A549 treated with DMSO at 1 μM for 4 hours (cell line): ENCODE data around the gene HIBCH. TPM values are rescaled to one million over a fixed set of nuclear protein-coding genes. Genes with fewer than 3 reads are reported as not detected.

Source experiments
- total RNA-seq: library from RNA; stranded (reverse); fragments of 200-300 nt; extraction: Qiagen RNA extraction; gene quantifications from 5 replicates; pipeline ENCODE4 v1.2.3, GENCODE V29; 2022; ENCODE audit warnings: low read depth

The HIBCH gene, protein sequence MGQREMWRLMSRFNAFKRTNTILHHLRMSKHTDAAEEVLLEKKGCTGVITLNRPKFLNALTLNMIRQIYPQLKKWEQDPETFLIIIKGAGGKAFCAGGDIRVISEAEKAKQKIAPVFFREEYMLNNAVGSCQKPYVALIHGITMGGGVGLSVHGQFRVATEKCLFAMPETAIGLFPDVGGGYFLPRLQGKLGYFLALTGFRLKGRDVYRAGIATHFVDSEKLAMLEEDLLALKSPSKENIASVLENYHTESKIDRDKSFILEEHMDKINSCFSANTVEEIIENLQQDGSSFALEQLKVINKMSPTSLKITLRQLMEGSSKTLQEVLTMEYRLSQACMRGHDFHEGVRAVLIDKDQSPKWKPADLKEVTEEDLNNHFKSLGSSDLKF
- 13.8 to 16.7 TPM (median 14.5 TPM) in 5 replicates for total RNA-seq

DNA sequence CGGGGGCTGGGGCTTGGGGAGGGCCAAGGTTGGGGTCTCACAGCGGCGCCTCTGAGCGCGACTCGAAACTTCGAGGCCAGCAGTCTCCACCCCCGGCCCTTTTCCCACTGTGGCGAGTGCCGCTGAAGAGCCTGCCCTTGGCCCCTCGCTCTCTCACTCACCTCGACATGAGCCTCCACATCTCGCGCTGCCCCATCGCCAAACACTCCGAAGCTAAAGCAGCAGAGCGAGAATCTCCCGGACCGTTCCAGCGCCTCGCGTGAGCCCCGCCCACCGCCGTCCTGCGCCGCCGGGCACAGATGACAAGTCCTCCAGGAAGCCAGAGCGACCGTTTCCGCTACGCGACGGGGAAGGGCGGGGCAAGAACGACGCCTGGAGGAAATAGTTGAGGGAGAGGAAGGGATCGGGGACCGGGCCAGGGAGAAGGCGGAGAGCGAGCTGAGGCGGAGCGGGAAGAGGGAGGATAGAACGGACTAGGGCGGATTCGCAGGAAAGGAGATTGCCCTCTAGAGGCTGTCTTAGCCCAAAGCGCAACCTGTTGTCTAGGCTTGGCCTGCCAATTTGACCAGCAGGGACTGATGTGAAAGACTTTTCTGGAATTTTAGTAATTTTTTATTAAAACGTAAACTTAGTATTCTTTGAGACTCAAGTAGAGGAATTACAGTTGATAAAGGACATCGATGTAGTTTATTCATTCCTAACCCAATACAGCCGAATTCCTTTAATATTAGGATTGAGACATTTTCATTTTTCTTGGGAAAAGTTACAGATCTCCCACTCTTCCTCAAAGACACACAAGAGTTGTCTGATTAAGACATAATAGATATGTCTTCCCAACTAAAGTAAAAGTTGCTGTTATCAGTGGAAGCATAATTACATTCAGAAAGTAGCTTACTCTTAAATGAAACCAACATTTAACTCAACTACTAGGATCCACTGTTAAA lies at the start of gene HIBCH:
TSS of gene HIBCH (minus strand) at position 272 of the 944 bp plus-strand sequence. CDS start at position 196, 76 bp downstream.

DNA sequence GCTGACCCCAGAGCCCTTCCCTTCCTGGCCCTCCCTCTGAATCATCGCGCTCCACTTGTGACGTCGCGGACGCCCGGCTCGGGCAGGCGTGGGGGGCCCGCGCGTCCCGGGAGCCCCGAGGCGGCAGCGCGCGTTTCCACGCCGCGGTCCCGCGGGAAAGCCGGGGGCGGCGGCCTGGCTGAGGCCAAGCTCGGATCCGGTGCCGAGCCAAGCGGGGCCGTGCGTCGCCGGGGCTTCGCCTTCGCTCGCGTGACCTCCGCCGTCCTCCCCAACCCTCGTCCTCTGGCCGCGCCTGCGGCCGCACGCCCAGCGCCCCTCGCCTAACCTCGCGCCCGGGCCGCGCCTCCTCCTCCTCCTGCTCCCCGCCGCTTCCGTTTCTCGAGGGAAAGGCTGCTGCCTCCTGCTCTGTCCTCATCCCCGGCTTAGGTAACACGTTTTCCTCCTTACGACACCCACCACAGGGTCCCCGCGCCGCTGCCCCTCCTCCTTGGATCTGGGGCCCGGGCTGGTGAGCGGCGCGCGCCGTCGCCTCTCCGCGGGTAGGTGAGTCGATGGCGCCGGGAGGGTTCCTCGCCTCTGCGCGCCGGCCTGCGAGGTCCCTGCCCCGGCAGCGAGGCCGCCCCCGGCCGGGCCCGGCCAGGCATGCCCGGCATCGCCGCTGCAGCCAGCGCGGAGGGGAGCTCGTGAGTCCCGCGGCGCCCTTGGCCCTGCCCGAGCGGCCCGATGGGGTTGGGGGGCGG lies 24.1 kb upstream of the HIBCH start, which contains the start of gene INPP1:
TSS of gene INPP1 (plus strand) at position 54 of the 740 bp plus-strand sequence. CDS start 16,514 bp downstream, outside the sequence.

Other genes starting within 250 kb of the HIBCH start
- gene INPP1, start 23.8 kb upstream of the HIBCH start, total RNA-seq = 24.5 to 27.3 TPM (median 26.5 TPM) in 5 replicates
- gene MFSD6, start 88.5 kb upstream of the HIBCH start, total RNA-seq = 18.3 to 26.9 TPM (median 23.8 TPM) in 5 replicates
- 5.7 to 8.5 TPM (median 7.3 TPM) in 5 replicates for gene NEMP2, start 214.9 kb upstream of the HIBCH start, total RNA-seq